ENCODE results near the gene GATAD2B.

DNA sequence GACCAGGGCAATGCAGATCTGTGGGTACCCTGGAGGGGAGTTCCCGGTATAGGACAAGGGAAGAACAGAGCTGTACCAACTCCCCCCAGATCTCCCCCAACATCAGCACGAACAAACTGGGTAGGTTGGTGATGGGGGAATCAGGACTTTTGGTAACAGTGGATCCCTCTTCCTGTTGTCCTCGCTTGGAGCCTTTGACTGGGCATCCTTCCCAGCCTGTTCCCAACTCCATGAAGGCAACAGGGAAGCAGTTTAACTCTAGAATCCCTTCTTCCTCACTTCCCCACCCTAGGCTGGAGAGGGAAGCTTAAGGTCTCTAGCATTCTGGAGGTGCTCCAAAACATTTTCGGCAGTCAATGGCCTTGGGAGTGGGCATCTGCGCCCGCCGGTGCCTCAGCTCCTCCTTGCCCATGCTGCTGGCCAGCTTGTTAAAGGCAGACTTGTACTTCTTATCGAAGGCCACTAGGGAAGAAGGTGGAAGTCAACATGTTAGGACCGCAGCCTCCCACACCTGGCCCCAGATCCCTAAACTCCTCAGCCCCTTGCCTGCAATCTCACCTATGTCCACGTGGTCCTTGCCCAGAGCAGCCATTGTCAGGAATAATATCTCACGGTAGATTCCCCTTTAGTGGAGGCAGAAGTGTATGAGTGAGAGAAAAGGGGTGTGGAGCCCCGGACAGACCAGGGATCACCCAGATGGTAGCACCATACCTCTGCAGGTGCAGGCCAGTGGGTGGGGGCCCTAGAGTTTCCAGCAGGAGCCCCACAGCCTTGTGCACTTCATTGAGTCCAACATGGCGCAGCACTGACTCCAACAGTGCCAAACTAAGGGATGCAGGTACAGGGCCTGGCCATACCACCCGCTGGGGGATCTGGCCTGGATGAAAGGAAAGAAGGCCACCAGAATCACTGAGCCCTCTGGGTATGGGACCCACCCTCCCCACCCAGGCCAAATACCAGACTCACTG, 7.5 kb upstream of the GATAD2B start:
- TF ChIP-seq, protein P1, sequence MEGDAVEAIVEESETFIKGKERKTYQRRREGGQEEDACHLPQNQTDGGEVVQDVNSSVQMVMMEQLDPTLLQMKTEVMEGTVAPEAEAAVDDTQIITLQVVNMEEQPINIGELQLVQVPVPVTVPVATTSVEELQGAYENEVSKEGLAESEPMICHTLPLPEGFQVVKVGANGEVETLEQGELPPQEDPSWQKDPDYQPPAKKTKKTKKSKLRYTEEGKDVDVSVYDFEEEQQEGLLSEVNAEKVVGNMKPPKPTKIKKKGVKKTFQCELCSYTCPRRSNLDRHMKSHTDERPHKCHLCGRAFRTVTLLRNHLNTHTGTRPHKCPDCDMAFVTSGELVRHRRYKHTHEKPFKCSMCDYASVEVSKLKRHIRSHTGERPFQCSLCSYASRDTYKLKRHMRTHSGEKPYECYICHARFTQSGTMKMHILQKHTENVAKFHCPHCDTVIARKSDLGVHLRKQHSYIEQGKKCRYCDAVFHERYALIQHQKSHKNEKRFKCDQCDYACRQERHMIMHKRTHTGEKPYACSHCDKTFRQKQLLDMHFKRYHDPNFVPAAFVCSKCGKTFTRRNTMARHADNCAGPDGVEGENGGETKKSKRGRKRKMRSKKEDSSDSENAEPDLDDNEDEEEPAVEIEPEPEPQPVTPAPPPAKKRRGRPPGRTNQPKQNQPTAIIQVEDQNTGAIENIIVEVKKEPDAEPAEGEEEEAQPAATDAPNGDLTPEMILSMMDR (IDR thresholded peaks at IDR 0.05) = no peak
- TF ChIP-seq POLR2AphosphoS5 (IDR thresholded peaks at IDR 0.05) (no peak), POLR2A (IDR thresholded peaks at IDR 0.05) (no peak)

All from stomach (tissue), 4 donors.